ENCODE results near the gene SERTAD3. TPM values are rescaled to one million over a fixed set of nuclear protein-coding genes. Genes with fewer than 3 reads are reported as not detected.
"Not testable (repeated sequence)": the region's sequence is repeated elsewhere in the genome, so short reads cannot be mapped to it uniquely, and the experiment has no call there.

SERTAD3 gene
- total RNA-seq, 1 donor from 2014 or later = 40.3 TPM

- H3K27ac Mint-ChIP-seq (ENCODE audit: unreplicated experiment) = no peak overlapping the region
- H3K4me1 Mint-ChIP-seq (ENCODE audit: low read depth) = peaks cover 29% of the 10 kb centered on the region
- DNase-seq (ENCODE audit: low spot score) = no peak
- H3K27me3 Mint-ChIP-seq (ENCODE audit: low read depth) = peaks cover 6% of the 10 kb centered on the region
- peaks cover 4% of the 10 kb centered on the region for H3K36me3 Mint-ChIP-seq (ENCODE audit: low read depth)
- no peak for TF ChIP-seq CTCF (IDR thresholded peaks at IDR 0.05)
- H3K4me3 Mint-ChIP-seq (ENCODE audit: unreplicated experiment) = no peak overlapping the region
- H3K9me3 Mint-ChIP-seq (ENCODE audit: low read depth) = no peaks in the 10 kb centered on the region
These were observed 17.6 kb upstream of the SERTAD3 start for GRCh38 chr19:40461669-40462221.

GRCh38 chr19:40460185-40460584, 16.1 kb upstream of the SERTAD3 start:
- no peak for DNase-seq (ENCODE audit: low spot score)
- no peaks in the 10 kb centered on the region for H3K27me3 Mint-ChIP-seq (ENCODE audit: low read depth)
- H3K27ac Mint-ChIP-seq (ENCODE audit: unreplicated experiment) = no peak overlapping the region
- peaks cover 4% of the 10 kb centered on the region for H3K36me3 Mint-ChIP-seq (ENCODE audit: low read depth)
- TF ChIP-seq CTCF (IDR thresholded peaks at IDR 0.05) = no peak
- no peak overlapping the region for H3K4me3 Mint-ChIP-seq (ENCODE audit: unreplicated experiment)
- peaks cover 17% of the 10 kb centered on the region for H3K4me1 Mint-ChIP-seq (ENCODE audit: low read depth)
- no peaks in the 10 kb centered on the region for H3K9me3 Mint-ChIP-seq (ENCODE audit: low read depth)

- no peak overlapping the region for H3K4me3 Mint-ChIP-seq (ENCODE audit: unreplicated experiment)
- H3K9me3 Mint-ChIP-seq (ENCODE audit: low read depth) = no peaks in the 10 kb centered on the region
- peaks cover 4% of the 10 kb centered on the region for H3K36me3 Mint-ChIP-seq (ENCODE audit: low read depth)
- no peaks in the 10 kb centered on the region for H3K27me3 Mint-ChIP-seq (ENCODE audit: low read depth)
- DNase-seq (ENCODE audit: low spot score) = no peak
- H3K4me1 Mint-ChIP-seq (ENCODE audit: low read depth) = peaks cover 5% of the 10 kb centered on the region
- no peak for TF ChIP-seq CTCF (IDR thresholded peaks at IDR 0.05)
- no peak overlapping the region for H3K27ac Mint-ChIP-seq (ENCODE audit: unreplicated experiment)
These were observed 14.5 kb upstream of the SERTAD3 start for GRCh38 chr19:40458597-40458974.

GRCh38 chr19:40457953-40458596, 13.9 kb upstream of the SERTAD3 start:
- no peak for DNase-seq (ENCODE audit: low spot score)
- Mint-ChIP-seq H3K27ac (ENCODE audit: unreplicated experiment) (no peak overlapping the region), H3K27me3 (ENCODE audit: low read depth) (no peaks in the 10 kb centered on the region), H3K36me3 (ENCODE audit: low read depth) (peaks cover 4% of the 10 kb centered on the region), H3K9me3 (ENCODE audit: low read depth) (no peaks in the 10 kb centered on the region), H3K4me3 (ENCODE audit: unreplicated experiment) (no peak overlapping the region), H3K4me1 (ENCODE audit: low read depth) (peaks cover 3% of the 10 kb centered on the region)
- TF ChIP-seq CTCF (IDR thresholded peaks at IDR 0.05) = no peak

- Mint-ChIP-seq H3K4me1 (ENCODE audit: low read depth) (peaks cover 3% of the 10 kb centered on the region), H3K36me3 (ENCODE audit: low read depth) (peaks cover 4% of the 10 kb centered on the region), H3K4me3 (ENCODE audit: unreplicated experiment) (no peak overlapping the region), H3K27me3 (ENCODE audit: low read depth) (no peaks in the 10 kb centered on the region), H3K9me3 (ENCODE audit: low read depth) (no peaks in the 10 kb centered on the region), H3K27ac (ENCODE audit: unreplicated experiment) (no peak overlapping the region)
- DNase-seq (ENCODE audit: low spot score) = no peak
- TF ChIP-seq CTCF (IDR thresholded peaks at IDR 0.05) = no peak
These were observed 12.9 kb upstream of the SERTAD3 start for GRCh38 chr19:40457048-40457447.

GRCh38 chr19:40453943-40454342, 9.8 kb upstream of the SERTAD3 start:
- not testable (repeated sequence) for H3K4me3 Mint-ChIP-seq (ENCODE audit: unreplicated experiment); H3K27me3 Mint-ChIP-seq (ENCODE audit: low read depth); DNase-seq (ENCODE audit: low spot score); H3K9me3 Mint-ChIP-seq (ENCODE audit: low read depth); H3K4me1 Mint-ChIP-seq (ENCODE audit: low read depth); H3K27ac Mint-ChIP-seq (ENCODE audit: unreplicated experiment); H3K36me3 Mint-ChIP-seq (ENCODE audit: low read depth)

Data from chondrocyte (in vitro differentiated cells).